ENCODE measurements around the gene MAP4K3. TPM values are rescaled to one million over a fixed set of nuclear protein-coding genes. Genes with fewer than 3 reads are reported as not detected.

MAP4K3 gene
- total RNA-seq, 4 donors from 2014 or later, result 49.4 to 89.0 (median 79.2) TPM

DNA sequence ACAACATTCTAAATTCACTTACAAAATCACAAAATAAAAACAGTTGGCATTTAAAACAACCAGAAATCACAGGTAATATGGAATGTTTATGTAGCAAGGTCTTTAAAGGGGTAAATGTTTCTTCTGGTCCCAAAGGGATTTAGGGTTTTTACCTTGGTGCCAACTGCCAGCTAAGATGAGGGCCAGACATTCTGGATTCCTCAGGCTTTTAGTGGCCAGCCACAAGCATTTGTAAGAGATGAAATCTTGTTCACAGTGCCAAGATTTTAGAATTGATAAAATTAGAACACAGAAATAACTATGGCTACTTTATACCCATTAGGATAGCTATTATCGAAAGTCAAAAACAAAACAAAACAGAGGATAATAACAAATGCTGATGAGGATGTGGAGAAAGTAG is 132.9 kb downstream of the MAP4K3 start:
- Histone ChIP-seq H3K36me3 (peaks cover 0 to 5% of the 10 kb centered on the region in 2 donors), H3K27me3 (no peaks in the 10 kb centered on the region), H3K4me3 (no peak overlapping the region), H3K9me3 (no peaks in the 10 kb centered on the region), H3K4me1 (no peaks in the 10 kb centered on the region), H3K27ac (no peak overlapping the region)
- no peak for TF ChIP-seq EP300 (IDR thresholded peaks at IDR 0.05)
- no peak for TF ChIP-seq POLR2A (IDR thresholded peaks at IDR 0.05)
- no peak for TF ChIP-seq POLR2AphosphoS5 (IDR thresholded peaks at IDR 0.05)
- TF ChIP-seq, protein P1, sequence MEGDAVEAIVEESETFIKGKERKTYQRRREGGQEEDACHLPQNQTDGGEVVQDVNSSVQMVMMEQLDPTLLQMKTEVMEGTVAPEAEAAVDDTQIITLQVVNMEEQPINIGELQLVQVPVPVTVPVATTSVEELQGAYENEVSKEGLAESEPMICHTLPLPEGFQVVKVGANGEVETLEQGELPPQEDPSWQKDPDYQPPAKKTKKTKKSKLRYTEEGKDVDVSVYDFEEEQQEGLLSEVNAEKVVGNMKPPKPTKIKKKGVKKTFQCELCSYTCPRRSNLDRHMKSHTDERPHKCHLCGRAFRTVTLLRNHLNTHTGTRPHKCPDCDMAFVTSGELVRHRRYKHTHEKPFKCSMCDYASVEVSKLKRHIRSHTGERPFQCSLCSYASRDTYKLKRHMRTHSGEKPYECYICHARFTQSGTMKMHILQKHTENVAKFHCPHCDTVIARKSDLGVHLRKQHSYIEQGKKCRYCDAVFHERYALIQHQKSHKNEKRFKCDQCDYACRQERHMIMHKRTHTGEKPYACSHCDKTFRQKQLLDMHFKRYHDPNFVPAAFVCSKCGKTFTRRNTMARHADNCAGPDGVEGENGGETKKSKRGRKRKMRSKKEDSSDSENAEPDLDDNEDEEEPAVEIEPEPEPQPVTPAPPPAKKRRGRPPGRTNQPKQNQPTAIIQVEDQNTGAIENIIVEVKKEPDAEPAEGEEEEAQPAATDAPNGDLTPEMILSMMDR (IDR thresholded peaks at IDR 0.05), result no peak
- ATAC-seq, result no peak
- WGBS, 2 donors (ENCODE audit: low coverage in 1 of 2), result 84 to 100% methylated on average over 1 of the region's 1 CpG

DNA sequence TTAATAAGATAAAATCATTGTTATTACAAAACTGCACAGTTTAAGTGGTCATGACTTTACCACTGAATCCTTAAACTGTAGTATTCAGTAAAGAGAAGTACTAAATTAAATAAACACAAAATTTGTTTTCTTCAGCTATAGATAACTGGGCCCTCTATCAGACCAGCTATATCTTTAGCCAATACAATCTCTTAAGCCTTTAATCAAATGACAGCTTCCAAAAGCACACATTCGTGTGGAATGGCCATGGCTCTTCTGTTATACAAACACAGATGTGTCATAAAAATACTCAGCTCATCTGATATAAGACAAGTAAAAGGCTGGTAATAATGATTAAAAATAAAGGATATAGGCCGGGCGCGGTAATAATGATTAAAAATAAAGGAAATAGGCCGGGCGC is 135.7 kb downstream of the MAP4K3 start:
- Histone ChIP-seq H3K4me1 (no peaks in the 10 kb centered on the region), H3K27ac (no peak overlapping the region), H3K9me3 (no peaks in the 10 kb centered on the region), H3K4me3 (no peak overlapping the region), H3K27me3 (no peaks in the 10 kb centered on the region), H3K36me3 (peaks cover 0 to 26% of the 10 kb centered on the region in 2 donors)
- no peak for ATAC-seq
- 76 to 94% methylated on average over 4 to 6 of the region's 6 CpGs for WGBS, 2 donors (ENCODE audit: low coverage in 1 of 2)
- TF ChIP-seq, protein P1 (IDR thresholded peaks at IDR 0.05), result no peak
- TF ChIP-seq POLR2AphosphoS5 (IDR thresholded peaks at IDR 0.05), result no peak
- TF ChIP-seq POLR2A (IDR thresholded peaks at IDR 0.05), result no peak
- no peak for TF ChIP-seq EP300 (IDR thresholded peaks at IDR 0.05)

DNA sequence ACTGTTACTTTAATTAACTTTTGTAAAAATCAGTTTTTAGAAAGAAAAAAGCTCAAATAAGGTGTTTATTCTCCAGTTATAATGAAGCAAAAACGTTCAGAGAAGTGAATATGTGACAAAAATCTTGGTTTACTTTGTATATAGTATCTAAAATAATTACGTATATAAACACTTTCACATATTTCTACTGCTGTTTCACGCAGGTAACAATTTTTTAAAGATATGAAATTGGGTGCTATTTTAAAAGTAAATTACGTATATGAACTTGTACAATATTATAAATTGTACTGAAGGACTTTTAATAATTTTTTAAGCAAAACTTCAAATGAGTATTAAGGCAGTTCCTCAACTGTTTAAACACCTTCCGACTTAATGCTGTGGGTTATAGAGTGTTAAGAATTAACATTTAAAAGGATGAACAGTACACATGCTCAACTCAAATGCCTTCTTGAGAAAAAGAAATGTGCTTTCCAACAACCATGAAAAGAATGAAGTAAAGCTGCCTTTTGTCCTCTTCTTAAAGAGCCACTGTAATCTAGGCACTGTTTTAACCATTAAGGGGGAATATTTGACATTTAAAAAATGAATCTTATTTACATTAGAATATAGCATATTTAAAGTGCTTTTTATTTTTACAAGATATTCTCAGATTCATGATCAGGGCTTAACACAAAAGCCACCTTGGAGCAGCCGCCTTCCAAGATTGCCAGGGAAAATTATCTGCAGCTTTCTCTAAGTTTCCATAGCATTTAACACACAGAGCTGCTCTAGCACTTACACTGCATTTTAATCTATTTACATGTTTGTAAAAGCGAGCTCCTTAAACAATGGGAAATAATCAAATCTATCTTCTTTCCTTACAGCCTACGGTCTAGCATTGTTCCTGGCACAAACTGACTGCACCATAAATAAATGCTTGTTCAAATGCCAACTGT is 136.8 kb downstream of the MAP4K3 start:
- no peak for ATAC-seq
- no peaks in the 10 kb centered on the region for H3K9me3 ChIP-seq
- no peaks in the 10 kb centered on the region for H3K27me3 ChIP-seq
- H3K4me1 ChIP-seq, result no peaks in the 10 kb centered on the region
- 75 to 84% methylated on average over 6 to 8 of the region's 8 CpGs for WGBS, 2 donors (ENCODE audit: low coverage in 1 of 2)
- peaks cover 0 to 26% of the 10 kb centered on the region in 2 donors for H3K36me3 ChIP-seq
- no peak overlapping the region for H3K27ac ChIP-seq
- no peak overlapping the region for H3K4me3 ChIP-seq
- TF ChIP-seq, protein P1 (IDR thresholded peaks at IDR 0.05), result no peak
- TF ChIP-seq EP300 (IDR thresholded peaks at IDR 0.05) (no peak), POLR2A (IDR thresholded peaks at IDR 0.05) (no peak), POLR2AphosphoS5 (IDR thresholded peaks at IDR 0.05) (no peak)

DNA sequence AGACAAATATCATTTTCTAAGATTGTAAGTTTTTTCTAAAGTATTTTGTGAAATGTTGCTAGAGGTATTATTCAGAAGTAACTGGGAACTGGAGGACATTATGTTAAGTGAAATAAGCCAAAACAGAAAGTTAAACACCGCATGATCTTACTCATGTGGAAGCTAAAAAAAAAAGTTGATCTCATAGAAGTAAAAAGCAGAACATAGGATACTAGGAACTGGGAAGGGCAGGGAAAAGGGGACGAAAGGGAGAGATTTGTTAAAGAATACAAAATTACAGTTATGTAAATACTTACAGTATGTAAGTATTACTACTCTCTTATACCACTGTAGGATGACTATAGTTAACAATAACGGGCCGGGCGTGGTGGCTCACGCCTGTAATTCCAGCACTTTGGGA is 146.7 kb downstream of the MAP4K3 start:
- WGBS, 2 donors (ENCODE audit: low coverage in 1 of 2), result 87 to 93% methylated on average over 5 to 6 of the region's 6 CpGs

More for the DNA sequence above, 146.7 kb downstream of the MAP4K3 start:
- Histone ChIP-seq H3K36me3 (peaks cover 0 to 76% of the 10 kb centered on the region in 2 donors), H3K4me3 (no peak overlapping the region), H3K9me3 (no peaks in the 10 kb centered on the region), H3K27me3 (no peaks in the 10 kb centered on the region), H3K27ac (no peak overlapping the region), H3K4me1 (no peaks in the 10 kb centered on the region)
- no peak for TF ChIP-seq POLR2AphosphoS5 (IDR thresholded peaks at IDR 0.05)
- TF ChIP-seq, protein P1 (IDR thresholded peaks at IDR 0.05), result no peak
- no peak for TF ChIP-seq EP300 (IDR thresholded peaks at IDR 0.05)
- TF ChIP-seq POLR2A (IDR thresholded peaks at IDR 0.05), result no peak
- no peak for ATAC-seq
